Breast epithelium (tissue), 4 donors: Measurements from ENCODE around the gene MRPL54. TPM values are rescaled to one million over a fixed set of nuclear protein-coding genes. Genes with fewer than 3 reads are reported as not detected.
"Not testable (repeated sequence)": the region's sequence is repeated elsewhere in the genome, so short reads cannot be mapped to it uniquely, and the experiment has no call there.

ENCODE experiments used
- DNase-seq, 2 donors: peaks; one replicate each; pipeline ENCODE4 v3.0.0-alpha.2; 2019; ENCODE audit warnings: low spot score in 2 of 2
- H3K27ac ChIP-seq, 2 donors: fragments of 200-600 bp; sonication (generic) in 1 of 2; one replicate each; pipeline ENCODE4 v1.5.1; 2016 to 2019; ENCODE audit warnings: mild to moderate bottlenecking in 1 of 2
- H3K27me3 ChIP-seq, 2 donors: fragments of 200-600 bp; sonication (generic) in 1 of 2; one replicate each; pipeline versions ENCODE4 v1.5.1 to v1.6.0; 2017 to 2019; ENCODE audit warnings: control low read depth in 1 of 2, mild to moderate bottlenecking in 1 of 2
- H3K36me3 ChIP-seq: fragments of 200-600 bp; one replicate; pipeline ENCODE4 v1.5.1; 2019
- H3K4me1 ChIP-seq, 2 donors: fragments of 200-600 bp; sonication (generic); one replicate each; pipeline ENCODE4 v1.5.1; 2016 to 2019; ENCODE audit warnings: control low read depth in 1 of 2
- H3K4me3 ChIP-seq, 3 donors: fragments of 200-600 bp; sonication (generic); 1 replicate in 2 of 3; 2 replicates in 1 of 3; pipeline ENCODE4 v1.5.1; 2016 to 2019; ENCODE audit warnings: mild to moderate bottlenecking in 3 of 3, moderate library complexity in 2 of 3
- H3K9me3 ChIP-seq, 2 donors: fragments of 200-600 bp; sonication (generic) in 1 of 2; one replicate each; pipeline ENCODE4 v1.5.1; 2016 to 2019; ENCODE audit warnings: control low read depth in 1 of 2
- POLR2A ChIP-seq: fragments of 450-650 bp; IDR thresholded peaks from one replicate; pipeline ENCODE4 v1.6.1; 2016; ENCODE audit warnings: antibody characterized with exemption, mild to moderate bottlenecking, moderate library complexity
- POLR2AphosphoS5 ChIP-seq, 3 donors: sonication (generic); formaldehyde crosslinking; IDR thresholded peaks; one replicate each; pipeline ENCODE4 v1.6.1; 2017; ENCODE audit warnings: antibody characterized with exemption in 3 of 3
- intact Hi-C: fragments of 100-400 bp; cut with DNase I; formaldehyde crosslinking; loops from one replicate; pipeline ENCODE4 v1.15.1; 2023; ENCODE audit warnings: low total_unique reads
- total RNA-seq, 3 donors: library from RNA; depleted of rRNA; stranded (reverse); fragments of >200 nt; gene quantifications; one replicate each; pipeline ENCODE4 v1.1.0, GENCODE V29; 2016
- TF ChIP-seq, protein P1 (sequence below), 3 donors: fragments of 450-650 bp; IDR thresholded peaks; one replicate each; pipeline ENCODE4 v1.5.1; 2016 to 2017; ENCODE audit warnings: antibody characterized with exemption in 3 of 3, mild to moderate bottlenecking in 3 of 3, moderate library complexity in 3 of 3

Gene MRPL54
- total RNA-seq, 3 donors from 2014 or later, result 69.9 to 81.5 (median 73.4) TPM

DNA sequence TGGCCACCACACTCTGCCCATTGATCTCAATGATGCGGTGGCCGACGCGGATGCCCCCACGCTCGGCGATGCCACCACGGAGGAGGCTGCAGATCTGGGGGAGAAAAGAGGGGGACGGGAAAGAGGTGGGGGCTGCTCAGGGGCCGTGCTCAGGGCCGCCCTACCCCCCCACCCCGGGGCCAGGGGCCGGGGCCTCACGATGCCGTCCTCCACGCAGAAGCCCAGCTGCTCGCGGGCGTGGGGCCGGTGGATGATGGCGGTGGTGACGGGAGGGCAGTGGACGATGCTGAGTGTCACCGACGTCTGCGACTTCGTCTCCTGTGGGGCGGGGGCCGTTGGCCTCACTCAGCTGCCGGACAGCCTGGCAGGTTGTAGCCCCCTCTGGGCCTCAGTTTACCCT, 11.2 kb upstream of the MRPL54 start:
- Histone ChIP-seq H3K9me3 (no peaks in the 10 kb centered on the region), H3K27ac (no peak overlapping the region), H3K4me3 (no peak overlapping the region), H3K4me1 (no peaks in the 10 kb centered on the region), H3K36me3 (no peaks in the 10 kb centered on the region), H3K27me3 (no peaks in the 10 kb centered on the region)
- TF ChIP-seq, protein P1, sequence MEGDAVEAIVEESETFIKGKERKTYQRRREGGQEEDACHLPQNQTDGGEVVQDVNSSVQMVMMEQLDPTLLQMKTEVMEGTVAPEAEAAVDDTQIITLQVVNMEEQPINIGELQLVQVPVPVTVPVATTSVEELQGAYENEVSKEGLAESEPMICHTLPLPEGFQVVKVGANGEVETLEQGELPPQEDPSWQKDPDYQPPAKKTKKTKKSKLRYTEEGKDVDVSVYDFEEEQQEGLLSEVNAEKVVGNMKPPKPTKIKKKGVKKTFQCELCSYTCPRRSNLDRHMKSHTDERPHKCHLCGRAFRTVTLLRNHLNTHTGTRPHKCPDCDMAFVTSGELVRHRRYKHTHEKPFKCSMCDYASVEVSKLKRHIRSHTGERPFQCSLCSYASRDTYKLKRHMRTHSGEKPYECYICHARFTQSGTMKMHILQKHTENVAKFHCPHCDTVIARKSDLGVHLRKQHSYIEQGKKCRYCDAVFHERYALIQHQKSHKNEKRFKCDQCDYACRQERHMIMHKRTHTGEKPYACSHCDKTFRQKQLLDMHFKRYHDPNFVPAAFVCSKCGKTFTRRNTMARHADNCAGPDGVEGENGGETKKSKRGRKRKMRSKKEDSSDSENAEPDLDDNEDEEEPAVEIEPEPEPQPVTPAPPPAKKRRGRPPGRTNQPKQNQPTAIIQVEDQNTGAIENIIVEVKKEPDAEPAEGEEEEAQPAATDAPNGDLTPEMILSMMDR (IDR thresholded peaks at IDR 0.05), result no peak
- TF ChIP-seq POLR2AphosphoS5 (IDR thresholded peaks at IDR 0.05) (no peak), POLR2A (no peak)
- DNase-seq, result no peak
- intact Hi-C loops, result no loop called here

DNA sequence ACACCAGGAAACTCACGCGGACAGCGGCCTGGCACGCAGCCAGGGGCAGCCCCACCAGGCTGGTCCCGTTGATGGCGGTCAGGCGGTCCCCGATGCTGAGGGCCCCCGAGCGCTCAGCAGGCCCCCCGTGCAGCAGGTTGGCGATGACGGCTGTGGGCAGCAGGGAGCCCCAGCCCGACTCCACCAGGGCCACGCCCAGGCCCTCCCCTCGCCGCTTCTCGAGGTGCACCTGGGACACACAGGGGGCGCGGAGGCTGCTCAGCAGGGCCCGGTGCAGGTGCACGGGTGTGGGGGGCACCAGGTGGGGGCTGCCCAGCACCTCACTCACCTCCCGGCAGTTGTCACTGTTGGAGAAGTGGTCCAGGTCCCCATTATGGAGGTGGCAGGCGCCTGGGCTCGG, 10.0 kb upstream of the MRPL54 start:
- TF ChIP-seq, protein P1 (IDR thresholded peaks at IDR 0.05), result no peak
- TF ChIP-seq POLR2AphosphoS5 (IDR thresholded peaks at IDR 0.05) (no peak), POLR2A (no peak)
- Histone ChIP-seq H3K4me3 (no peak overlapping the region), H3K27me3 (no peaks in the 10 kb centered on the region), H3K4me1 (no peaks in the 10 kb centered on the region), H3K27ac (no peak overlapping the region), H3K9me3 (no peaks in the 10 kb centered on the region), H3K36me3 (no peaks in the 10 kb centered on the region)
- no peak for DNase-seq
- intact Hi-C loops, result no loop called here

DNA sequence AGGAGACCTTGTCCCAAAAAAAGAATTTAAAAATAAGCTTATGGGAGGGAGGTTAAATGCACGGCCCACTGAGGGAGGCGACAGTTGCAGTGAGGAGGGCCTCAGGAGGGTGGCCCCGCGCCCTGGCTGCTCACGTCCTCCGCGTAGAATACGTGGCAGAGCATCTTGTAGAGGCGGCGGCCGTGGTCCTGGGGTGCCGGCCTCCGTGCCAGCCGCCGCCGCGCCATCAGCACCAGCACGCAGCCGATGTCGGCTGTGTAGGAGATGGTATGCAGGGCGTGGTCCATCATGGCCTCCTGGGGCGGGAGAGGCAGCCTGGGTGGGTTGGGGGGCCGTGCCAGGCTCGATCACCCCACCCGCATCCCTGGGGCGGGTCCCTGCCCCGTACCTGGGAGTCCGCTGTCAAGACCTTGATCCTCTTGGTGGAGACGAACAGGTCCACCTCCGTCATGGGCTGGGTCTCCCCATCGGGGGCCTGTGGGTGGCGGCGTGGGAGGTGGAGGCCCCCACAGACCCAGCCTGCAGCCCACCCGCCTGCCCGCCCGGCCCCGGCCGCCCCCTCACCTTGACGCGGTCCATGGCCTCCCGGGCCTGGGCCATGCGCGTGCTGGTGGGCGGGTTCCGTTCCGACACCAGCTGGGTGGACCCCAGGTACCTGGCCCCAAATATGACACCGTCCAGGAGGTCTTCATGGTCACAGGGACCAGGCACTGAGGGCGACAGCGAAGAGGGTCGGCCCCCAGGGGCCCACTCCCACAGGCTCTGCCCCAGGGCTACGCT, 8.7 kb upstream of the MRPL54 start:
- no peak overlapping the region for H3K27ac ChIP-seq
- H3K9me3 ChIP-seq, result no peaks in the 10 kb centered on the region
- no peak overlapping the region for H3K4me3 ChIP-seq
- no peak for DNase-seq
- intact Hi-C loops, result no loop called here
- TF ChIP-seq POLR2AphosphoS5 (IDR thresholded peaks at IDR 0.05), result no peak
- TF ChIP-seq POLR2A, result no peak
- TF ChIP-seq, protein P1 (IDR thresholded peaks at IDR 0.05), result no peak
- H3K36me3 ChIP-seq, result no peaks in the 10 kb centered on the region
- no peaks in the 10 kb centered on the region for H3K4me1 ChIP-seq
- no peaks in the 10 kb centered on the region for H3K27me3 ChIP-seq

DNA sequence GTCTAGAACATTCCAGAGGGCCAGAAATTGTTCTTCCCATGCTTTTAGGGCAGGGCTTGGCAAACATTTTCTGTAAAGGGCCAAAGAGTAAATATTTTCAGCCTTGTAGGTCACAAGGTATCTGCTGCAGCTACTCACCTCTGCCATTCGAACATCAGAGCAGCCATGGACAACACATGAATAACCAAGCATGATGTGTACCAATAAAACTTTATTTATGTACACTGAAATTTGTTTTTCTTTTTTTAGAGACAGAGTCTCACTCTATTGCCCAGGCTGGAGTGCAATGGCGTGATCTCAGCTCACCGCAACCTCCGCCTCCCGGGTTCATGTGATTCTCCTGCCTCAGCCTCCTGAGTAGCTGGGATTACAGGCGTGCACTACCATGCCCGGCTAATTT, 4.8 kb upstream of the MRPL54 start:
- H3K9me3 ChIP-seq, intact Hi-C loops, H3K4me3 ChIP-seq, DNase-seq, H3K36me3 ChIP-seq, H3K27ac ChIP-seq, H3K27me3 ChIP-seq, H3K4me1 ChIP-seq: not testable (repeated sequence)

DNA sequence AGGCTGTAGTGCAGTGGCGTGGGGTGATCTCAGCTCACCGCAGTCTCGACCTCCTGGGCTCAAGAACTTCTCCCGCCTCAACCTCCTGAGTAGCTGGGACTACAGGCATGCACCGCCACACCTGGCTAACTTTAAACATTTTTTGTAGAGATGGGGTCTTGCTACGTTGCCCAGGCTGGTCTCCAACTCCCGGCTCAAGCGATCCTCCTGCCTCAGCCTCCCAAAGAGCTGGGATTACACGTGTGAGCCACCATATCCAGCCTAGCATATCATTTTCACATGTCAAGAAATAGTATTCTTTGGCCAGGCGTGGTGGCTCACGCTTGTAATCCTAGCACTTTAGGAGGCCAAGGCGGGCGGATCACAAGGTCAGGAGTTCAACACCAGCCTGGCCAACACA, 4.2 kb upstream of the MRPL54 start:
- H3K27me3 ChIP-seq, H3K27ac ChIP-seq, DNase-seq, H3K4me1 ChIP-seq, H3K9me3 ChIP-seq, H3K4me3 ChIP-seq, H3K36me3 ChIP-seq, intact Hi-C loops: not testable (repeated sequence)

DNA sequence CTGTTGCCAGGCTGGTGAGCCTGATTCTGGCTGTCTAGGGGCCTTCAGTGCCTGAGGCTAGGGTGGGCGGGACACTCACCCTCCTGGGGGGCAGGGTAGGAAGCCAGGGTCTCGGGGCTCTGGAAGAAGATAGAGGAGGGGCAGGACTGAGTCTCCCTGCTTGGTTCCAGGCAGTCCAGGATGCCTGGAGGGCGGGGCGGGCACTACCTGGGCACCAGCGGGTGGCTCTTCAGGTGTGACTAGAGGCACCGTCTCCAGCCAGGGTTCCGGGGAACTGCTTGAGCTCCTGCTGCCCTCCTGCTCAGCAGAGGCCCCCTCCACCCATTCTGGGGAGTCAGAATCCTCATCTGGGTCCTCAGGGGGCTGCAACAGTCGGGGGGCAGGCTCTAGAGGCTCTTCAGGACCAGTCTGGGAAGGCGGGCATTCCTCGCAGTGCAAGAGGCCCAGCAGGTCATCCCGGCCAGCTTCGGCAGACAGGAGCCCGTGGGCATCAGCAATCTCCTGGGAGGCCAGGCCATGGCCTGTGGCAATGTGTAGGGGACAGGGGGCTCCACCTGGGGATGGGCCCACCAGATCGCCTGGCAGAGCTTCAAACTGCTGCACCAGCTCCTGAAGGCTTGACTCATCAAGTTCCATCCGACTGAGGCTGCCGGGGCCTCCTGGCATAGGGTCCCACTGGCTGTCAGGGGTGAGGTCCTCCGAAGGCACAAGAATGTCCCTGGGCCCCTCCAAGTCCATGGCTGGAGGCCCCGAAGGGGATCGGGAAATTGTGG, 2.8 kb upstream of the MRPL54 start:
- H3K4me3 ChIP-seq, result peak overlapping the region in 1 of 3 donors; percentile 27
- H3K27me3 ChIP-seq, result no peaks in the 10 kb centered on the region
- H3K9me3 ChIP-seq, result no peaks in the 10 kb centered on the region
- H3K36me3 ChIP-seq, result no peaks in the 10 kb centered on the region
- H3K27ac ChIP-seq, result no peak overlapping the region
- H3K4me1 ChIP-seq, result no peaks in the 10 kb centered on the region
- intact Hi-C loops, result no loop called here
- TF ChIP-seq, protein P1 (IDR thresholded peaks at IDR 0.05), result no peak
- TF ChIP-seq POLR2AphosphoS5 (IDR thresholded peaks at IDR 0.05) (no peak), POLR2A (no peak)
- no peak for DNase-seq
